ENCODE results near the gene CRISP1. TPM values are rescaled to one million over a fixed set of nuclear protein-coding genes. Genes with fewer than 3 reads are reported as not detected.

The CRISP1 gene
- total RNA-seq, 1 experiment from 2014 or later = not detected

GRCh38 chr6:49888742-49889431, 22.6 kb upstream of the CRISP1 start:
- Histone ChIP-seq H3K18ac (ENCODE audit: insufficient read length, low read depth, low read length) (no peak overlapping the region), H4K8ac (replicated peaks; ENCODE audit: insufficient read length, low read depth, low read length) (no peak overlapping the region), H3K27me3 (ENCODE audit: insufficient read depth, low read length) (peaks cover 53% of the 10 kb centered on the region; the same call in 1 of the 2 replicates), H3K9me3 (ENCODE audit: control insufficient read depth, low read depth, low read length) (no peaks in the 10 kb centered on the region), H2AFZ (ENCODE audit: low read length) (no peak overlapping the region), H3K14ac (ENCODE audit: insufficient read depth, low read length) (no peak overlapping the region), H3K4ac (ENCODE audit: low read depth, low read length) (no peak overlapping the region), H3K9ac (ENCODE audit: extremely low read depth, insufficient read length, low read length) (no peak overlapping the region), H3K23me2 (ENCODE audit: insufficient read length, low read depth, low read length, poor library complexity, severe bottlenecking) (no peaks in the 10 kb centered on the region), H3K56ac (ENCODE audit: insufficient read length, low read depth, low read length) (no peak overlapping the region), H2BK120ac (ENCODE audit: low read depth, low read length, poor library complexity, severe bottlenecking) (no peak overlapping the region), H3K4me1 (ENCODE audit: insufficient read depth, low read length) (peaks cover 16% of the 10 kb centered on the region), H2BK20ac (ENCODE audit: low read depth, low read length, poor library complexity, severe bottlenecking) (no peak overlapping the region), H2BK5ac (ENCODE audit: insufficient read length, low read length) (no peak overlapping the region), H2BK15ac (ENCODE audit: low read depth, low read length) (no peak overlapping the region), H3K79me2 (ENCODE audit: insufficient read depth, low read length) (no peaks in the 10 kb centered on the region), H4K20me1 (ENCODE audit: control insufficient read depth, insufficient read depth, insufficient read length) (no peaks in the 10 kb centered on the region), H4K91ac (ENCODE audit: insufficient read length, low read depth, low read length) (no peak overlapping the region), H3K23ac (ENCODE audit: insufficient read length, low read depth, low read length) (no peak overlapping the region), H4K5ac (ENCODE audit: insufficient read length, low read depth, low read length) (no peak overlapping the region), H2BK12ac (ENCODE audit: insufficient read length, low read depth, low read length) (no peak overlapping the region), H3K4me2 (ENCODE audit: insufficient read depth, insufficient read length, low read length) (no peak overlapping the region), H3K79me1 (ENCODE audit: insufficient read depth, low read depth, low read length, poor library complexity, severe bottlenecking) (no peaks in the 10 kb centered on the region), H3T11ph (ENCODE audit: low read length) (no peak overlapping the region), H2AK5ac (ENCODE audit: insufficient read length, low read length) (no peak overlapping the region), H3K27ac (ENCODE audit: insufficient read length, low read depth, low read length) (no peak overlapping the region)
- Mint-ChIP-seq H3K27ac (no peak overlapping the region), H3K4me3 (no peak overlapping the region), H3K36me3 (ENCODE audit: insufficient read depth in 1 of 3, low read depth in 3 of 3) (peaks cover 0 to 13% (median 10%) of the 10 kb centered on the region in 3 experiments; a peak in 5 of 7 replicates), H3K9me3 (peaks cover 6 to 16% of the 10 kb centered on the region in 2 experiments; a peak in 4 of 5 replicates), H3K27me3 (ENCODE audit: low read depth) (peaks cover 83% of the 10 kb centered on the region), H3K4me1 (peaks cover 30 to 35% of the 10 kb centered on the region in 2 experiments)
- DNase-seq = no peak
- no peak for TF ChIP-seq CTCF (conservative IDR thresholded peaks at IDR 0.05)
- no CpG with 5 or more reads among the region's 5 CpGs for WGBS (ENCODE audit: extremely low coverage, insufficient read length, low lambda C conversion rate)
